Stimulated activated CD4-positive, alpha-beta T cell treated with anti-CD3 and anti-CD28 coated beads, Interleukin-12 subunit alpha, Interleukin-12 subunit beta, amount 100 ng/mL, for 24 hours (primary cell): ENCODE data around the gene MED27.
A peak's percentile ranks its signal among the peaks of the same experiment; 100 is the strongest.

Source experiments
- DNase-seq, 2 experiments: peaks; one replicate each; pipeline ENCODE4 v3.0.0-alpha.2; 2020; ENCODE audit warnings: low read depth in 2 of 2

MED27 gene

GRCh38 chr9:132079391-132080091 lies at the start of gene MED27:
TSS of gene MED27 (minus strand) at chr9:132079867. CDS start at chr9:132079844, 23 bp downstream.
- peak; percentile 90 to 92 for DNase-seq

- no peak for DNase-seq
These were observed 48.3 kb upstream of the MED27 start for GRCh38 chr9:132127888-132128534.

GRCh38 chr9:132126680-132127236 lies 47.1 kb upstream of the MED27 start:
- DNase-seq = no peak

GRCh38 chr9:132125944-132126679 lies 46.4 kb upstream of the MED27 start:
- DNase-seq = peak in 1 of 2 experiments; percentile 17

- DNase-seq = no peak
These were observed 45.7 kb upstream of the MED27 start for GRCh38 chr9:132125361-132125760.

GRCh38 chr9:132124800-132125199 lies 45.1 kb upstream of the MED27 start:
- DNase-seq = no peak

- DNase-seq = no peak
These were observed 41.4 kb upstream of the MED27 start for GRCh38 chr9:132121021-132121420.

- no peak for DNase-seq
These were observed 38.0 kb upstream of the MED27 start for GRCh38 chr9:132117694-132118093.

- DNase-seq = no peak
These were observed 36.9 kb upstream of the MED27 start for GRCh38 chr9:132116583-132116982.

GRCh38 chr9:132114102-132114707 lies 34.5 kb upstream of the MED27 start:
- peak in 1 of 2 experiments; percentile 9 for DNase-seq

GRCh38 chr9:132109291-132109690 lies 29.6 kb upstream of the MED27 start:
- DNase-seq = no peak

- no peak for DNase-seq
These were observed 29.1 kb upstream of the MED27 start for GRCh38 chr9:132108728-132109127.

- no peak for DNase-seq
These were observed 20.2 kb upstream of the MED27 start for GRCh38 chr9:132099741-132100407.

- DNase-seq = no peak
These were observed 19.5 kb upstream of the MED27 start for GRCh38 chr9:132099167-132099566.

- DNase-seq = no peak
These were observed 14.7 kb upstream of the MED27 start for GRCh38 chr9:132094314-132094791.

GRCh38 chr9:132090771-132091170 lies 11.1 kb upstream of the MED27 start:
- no peak for DNase-seq

GRCh38 chr9:132087438-132088030 lies 7.9 kb upstream of the MED27 start:
- no peak for DNase-seq

GRCh38 chr9:132082188-132082587 lies 2.5 kb upstream of the MED27 start:
- no peak for DNase-seq

GRCh38 chr9:132078699-132079356 lies 839 bp downstream of the MED27 start:
- peak in 1 of 2 experiments; percentile 0 for DNase-seq
